Stimulated activated CD8-positive, alpha-beta memory T cell treated with anti-CD3 and anti-CD28 coated beads, Interleukin-7, amount 100 ng/mL, for 1 hour (primary cell): ENCODE measurements around the gene CRYBB3.
A peak's percentile ranks its signal among the peaks of the same experiment; 100 is the strongest.
"Not testable (repeated sequence)": the region's sequence is repeated elsewhere in the genome, so short reads cannot be mapped to it uniquely, and the experiment has no call there.

Experiments used
- DNase-seq, 2 donors: peaks; one replicate each; pipeline ENCODE4 v3.0.0-alpha.2; 2020; ENCODE audit warnings: low read depth in 2 of 2

Gene CRYBB3

DNA sequence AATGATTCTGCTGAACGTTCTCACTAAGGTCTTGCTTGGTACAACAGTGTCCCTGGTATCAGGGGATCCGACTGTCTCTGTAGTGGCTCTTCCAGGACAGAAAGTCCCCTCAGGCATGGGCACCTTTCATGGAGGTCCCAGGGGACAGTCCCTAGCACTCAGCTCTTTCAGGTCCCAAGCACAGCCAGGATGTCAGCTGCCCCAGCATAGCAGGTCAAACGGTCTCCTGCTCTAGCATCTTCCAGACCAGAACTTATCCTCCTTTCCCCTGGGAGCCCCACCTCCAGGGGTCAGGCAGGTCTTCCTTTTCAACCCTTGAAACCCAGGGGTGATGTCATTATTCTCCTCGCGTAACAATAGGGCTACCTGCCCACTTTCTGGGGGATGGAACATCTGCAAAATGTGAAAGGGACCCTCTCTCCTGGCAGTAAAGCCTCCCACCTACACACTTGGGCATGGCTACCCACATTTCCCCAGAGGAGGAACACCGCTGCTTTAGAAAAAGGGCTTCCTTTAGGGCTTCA lies 24.7 kb upstream of the CRYBB3 start:
- DNase-seq = no peak

DNA sequence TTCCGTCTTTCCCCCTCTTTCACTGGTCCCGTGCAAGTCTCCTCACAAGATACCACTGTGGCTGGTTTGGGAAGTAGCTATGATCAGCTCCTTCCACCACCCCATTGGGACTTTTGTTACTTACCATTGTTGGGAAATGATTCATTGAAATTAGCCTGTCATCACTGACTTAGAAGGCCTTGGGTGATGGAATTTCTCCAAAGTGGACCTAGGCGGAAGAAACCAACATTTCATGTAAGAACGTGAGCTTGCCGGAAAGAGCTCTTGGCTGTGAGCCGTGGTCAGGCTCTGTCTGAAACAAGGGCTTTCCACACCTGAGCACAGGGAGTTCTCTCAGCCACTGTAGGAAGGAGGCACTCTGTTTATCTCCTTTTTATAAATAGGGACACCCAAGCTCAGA lies 23.5 kb upstream of the CRYBB3 start:
- no peak for DNase-seq

DNA sequence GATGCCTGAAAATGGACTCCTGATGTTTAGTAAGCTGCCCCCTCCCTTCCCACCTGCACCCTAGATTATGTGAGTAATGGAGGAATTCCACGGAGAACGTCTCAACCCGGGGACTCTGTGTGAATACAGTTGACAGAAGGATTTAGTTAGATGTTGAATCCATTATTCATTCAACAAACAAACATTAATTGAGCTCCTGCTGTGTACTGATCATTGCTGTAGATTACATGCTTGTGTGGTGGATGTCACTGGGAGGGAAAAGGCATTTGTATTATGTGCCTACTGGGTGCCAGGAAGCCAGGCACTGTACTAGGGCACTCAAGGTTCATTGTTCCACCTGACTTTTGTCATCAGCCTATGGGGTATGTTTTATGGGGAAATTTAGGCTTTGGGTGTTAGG lies 22.9 kb upstream of the CRYBB3 start:
- DNase-seq = no peak

DNA sequence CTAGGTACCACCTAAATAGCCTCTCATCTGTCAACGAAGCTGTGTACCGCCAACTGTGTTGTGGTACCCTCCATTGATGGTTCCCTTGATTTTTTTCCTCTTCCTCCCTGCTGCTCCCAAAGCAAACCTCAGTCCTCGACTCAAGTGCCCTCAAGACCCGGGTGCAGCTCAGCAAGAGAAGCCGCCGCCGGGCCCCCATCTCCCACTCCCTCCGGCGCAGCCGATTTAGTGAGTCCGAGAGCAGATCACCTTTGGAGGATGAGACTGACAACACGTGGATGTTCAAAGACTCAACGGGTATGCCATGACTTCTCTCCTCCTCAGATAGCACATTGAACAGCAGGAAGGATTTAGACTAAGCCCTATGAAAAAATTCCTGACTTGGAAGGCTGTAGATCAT lies 22.4 kb upstream of the CRYBB3 start:
- DNase-seq = no peak

DNA sequence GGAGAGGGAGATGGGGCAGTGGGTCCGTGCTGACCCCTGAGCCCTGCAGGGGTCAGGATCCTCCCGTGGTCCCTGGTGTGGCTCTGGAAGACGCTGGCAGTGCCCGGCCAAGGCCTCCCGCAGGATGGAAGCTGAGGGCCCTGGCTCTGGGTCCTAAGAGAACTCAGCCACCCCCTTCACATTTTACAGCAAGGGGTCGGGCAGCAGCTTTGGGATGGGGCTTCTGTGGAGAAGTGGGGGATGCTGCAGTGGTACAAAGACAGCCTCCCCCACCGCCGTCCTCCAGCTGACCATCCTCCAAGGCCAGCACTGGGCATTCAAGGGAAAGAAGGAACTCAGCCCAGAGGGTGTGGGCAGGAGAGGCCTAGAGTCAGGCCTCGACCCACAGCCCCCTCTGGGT lies 21.8 kb upstream of the CRYBB3 start:
- DNase-seq = no peak

DNA sequence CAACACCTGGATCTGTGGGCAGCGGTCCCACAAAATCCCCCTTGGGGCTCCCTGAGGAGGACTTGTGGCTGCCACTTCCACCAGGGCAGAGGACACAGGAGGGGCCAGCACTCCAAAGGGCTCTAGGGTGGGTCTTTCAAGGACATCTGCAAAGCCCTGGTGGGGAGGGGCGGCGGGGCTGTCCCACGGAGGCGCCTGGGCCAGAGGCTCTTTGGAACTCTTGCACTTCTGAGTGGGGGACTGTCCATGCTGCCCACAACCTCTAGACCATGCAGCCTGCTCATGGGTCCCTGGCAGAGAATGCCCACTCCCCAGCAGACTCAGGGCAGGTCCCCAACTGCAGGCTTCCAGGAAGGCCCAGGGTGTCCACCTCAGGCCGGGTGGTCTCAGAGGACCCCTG lies 21.3 kb upstream of the CRYBB3 start:
- not testable (repeated sequence) for DNase-seq

DNA sequence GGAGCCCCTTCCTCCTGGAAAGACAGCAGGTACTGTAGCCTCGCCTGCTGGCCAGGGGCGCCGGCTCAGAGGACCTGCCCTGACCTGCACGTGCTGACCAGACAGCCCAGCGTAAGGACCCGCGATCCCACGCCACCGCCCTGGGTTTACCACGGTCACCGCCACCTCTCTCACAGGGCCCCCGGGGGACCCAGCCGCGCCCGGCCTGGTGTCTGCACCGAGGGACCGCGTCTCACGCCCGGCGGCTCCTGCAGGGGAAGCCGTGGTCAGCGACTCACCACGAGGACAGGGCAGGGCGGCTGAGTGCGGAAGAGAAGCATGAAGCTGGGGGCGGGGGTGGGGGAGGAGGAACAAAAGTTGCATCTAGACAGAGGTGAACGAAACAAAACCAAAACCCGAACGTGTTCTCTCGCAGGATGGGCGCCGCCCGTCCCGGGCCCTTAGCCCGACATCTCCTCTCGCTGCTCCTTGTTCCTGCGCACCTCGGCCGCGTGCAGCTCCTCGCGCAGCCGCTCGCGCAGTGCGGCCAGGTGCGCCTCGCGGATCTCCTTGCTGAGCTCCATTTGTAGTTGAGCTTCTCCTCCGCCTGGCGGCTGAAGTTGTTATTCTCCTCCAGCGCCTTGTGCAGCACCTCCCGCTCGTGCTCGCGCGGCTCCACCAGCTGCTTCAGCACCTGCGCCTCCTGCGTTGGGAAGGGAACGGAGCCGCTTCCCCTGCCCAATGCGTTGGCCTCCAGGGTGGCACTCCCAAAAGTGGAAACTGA lies 20.6 kb upstream of the CRYBB3 start:
- not testable (repeated sequence) for DNase-seq

DNA sequence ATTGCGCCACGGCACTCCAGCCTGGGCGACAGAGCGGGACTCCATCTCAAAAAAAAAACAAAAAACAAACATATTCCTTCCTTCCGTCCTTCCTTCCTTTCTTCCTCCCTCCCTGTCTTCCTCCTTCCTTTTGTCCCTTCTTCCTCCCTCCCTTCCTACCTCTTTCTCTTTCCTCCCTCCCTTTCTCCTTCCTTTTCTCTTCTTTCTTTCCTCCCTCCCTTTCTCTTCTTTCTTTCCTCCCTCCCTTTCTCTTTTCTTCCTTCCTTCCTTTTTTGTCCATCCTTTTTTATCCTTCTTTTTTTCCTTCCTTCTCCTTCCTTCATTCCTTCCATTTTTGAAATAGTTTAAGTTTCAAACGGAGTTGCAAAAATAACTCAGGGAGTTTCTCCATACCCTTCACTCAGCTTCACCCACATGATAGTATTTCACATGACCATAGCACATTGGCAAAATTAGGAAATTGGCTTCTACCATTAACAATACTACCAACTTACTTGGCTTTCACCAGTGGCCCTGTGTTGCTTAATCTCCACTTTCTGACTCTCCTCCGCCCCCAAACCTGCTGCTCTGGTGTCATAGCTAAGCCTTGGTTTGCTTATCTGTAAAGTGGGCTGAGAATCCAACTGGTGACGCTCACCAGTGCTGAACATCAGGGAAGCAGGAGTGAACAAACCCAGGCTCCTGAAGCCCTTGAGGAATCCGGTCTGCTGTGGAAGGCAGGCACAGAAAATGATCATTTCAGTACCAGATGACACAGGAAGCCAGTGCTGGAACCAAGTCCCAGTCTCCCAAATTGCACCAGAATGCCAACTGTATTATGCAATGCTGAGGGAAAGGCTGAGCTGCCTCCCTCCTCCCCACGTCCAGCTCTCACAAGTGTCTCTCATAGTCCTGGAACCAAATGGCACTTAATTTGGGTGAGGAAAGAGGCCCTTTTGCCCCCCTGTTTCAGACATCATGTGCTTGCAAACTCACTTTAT lies 17.2 kb upstream of the CRYBB3 start:
- DNase-seq = no peak

DNA sequence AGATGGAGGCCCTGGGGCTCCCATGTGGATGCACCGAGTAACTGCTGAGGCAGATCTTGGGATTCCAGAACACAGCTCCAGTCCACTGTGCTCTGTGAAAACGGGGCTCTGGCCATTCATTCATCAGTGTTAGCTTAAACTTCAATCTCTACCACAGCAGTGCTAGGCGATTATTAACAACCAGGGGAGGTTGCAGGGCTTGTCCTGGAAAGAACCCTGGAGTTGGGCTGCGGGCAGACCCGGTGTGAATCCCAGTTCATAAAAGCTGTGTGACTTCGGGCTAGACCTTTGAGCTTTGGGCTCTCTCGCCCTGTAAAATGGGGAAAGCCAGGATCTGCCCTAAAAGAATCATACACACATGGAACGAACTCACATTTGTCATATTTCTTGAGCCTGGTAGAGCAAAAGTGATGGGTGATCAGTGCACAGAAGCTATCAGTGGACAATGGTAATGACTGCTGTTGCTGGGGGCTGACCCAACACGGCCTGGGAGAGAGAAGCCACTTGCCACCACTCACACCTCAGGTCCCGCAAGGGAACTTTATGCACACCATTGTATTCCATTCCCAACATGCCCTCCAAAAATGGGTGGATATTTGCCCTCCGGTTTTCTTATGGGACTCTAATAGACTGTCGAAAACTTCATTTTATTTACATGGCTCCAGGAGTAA lies 15.6 kb upstream of the CRYBB3 start:
- DNase-seq = no peak

DNA sequence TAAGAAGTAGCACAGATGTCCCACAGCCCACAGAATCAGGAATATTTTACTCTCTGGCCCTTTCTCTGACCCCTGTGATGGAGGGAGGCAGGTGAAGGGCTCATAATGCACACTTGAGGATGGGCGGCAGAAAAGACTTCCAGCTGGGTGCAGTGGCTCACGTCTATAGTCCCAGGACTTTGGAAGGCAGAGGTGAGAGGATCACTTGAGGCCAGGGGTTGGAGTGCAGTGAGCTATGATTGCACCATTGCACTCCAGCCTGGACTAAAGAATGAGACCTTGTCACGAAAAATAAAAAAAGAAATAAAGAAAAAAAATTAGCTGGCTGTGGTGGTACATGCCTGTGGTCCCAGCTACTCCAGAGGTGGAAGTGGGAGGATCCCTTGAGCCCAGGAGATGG lies 13.5 kb upstream of the CRYBB3 start:
- DNase-seq = no peak

DNA sequence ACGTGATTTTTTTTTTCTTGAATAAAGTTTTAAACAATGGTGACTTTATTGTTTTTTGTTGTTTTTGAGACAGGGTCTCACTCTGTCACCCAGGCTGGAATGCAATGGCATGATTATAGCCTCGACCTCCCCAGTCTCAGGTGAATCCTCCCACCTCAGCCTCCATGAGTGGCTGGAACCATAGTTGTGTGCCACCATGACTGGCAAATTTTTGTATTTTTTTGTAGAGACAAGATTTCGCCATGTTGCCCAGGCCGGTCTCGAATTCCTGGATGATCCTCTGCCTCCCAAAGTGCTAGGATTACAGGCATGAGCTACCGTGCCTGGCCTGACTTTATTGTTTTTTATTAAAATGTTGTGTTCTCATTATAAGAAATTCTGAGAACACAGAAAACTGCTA lies 12.2 kb upstream of the CRYBB3 start:
- no peak for DNase-seq

DNA sequence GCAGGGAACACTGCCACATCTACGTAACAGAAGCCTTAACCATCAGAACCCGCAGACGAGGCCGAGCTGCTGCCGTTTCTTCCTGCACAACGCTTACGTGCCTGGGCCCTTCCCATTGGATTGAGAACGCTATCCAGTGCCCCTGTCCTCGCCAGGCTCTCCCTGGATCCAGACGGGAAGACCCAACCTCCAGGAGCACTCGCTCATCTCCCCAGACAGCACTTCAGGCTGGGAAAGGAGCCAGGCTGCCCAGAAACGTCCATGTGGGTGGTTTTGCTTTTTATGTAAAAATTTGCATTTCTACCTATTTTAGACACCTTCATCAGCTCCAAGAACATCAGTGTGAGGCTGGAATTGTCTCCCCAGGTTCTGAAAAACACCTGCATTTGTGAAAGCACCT lies 7.3 kb upstream of the CRYBB3 start:
- no peak for DNase-seq

DNA sequence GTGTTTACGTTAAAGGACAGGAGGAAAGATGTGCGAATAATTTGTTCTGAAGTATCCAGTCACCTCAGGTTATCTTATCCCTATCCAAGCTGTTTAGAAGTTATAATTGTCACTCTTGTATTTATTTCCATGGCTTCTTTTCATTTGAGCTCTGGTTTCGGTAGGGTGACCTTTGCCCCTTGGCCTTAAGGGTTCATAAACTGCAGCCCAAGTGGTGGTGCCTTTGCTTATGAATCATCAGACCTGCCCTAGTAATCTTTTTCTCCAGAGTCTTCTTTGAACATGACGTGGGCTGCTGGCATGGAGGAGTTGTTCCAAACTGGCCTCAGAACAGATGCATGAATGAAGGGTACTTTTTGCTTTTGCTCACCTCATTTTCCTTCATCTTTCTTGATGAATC lies 6.5 kb upstream of the CRYBB3 start:
- no peak for DNase-seq

DNA sequence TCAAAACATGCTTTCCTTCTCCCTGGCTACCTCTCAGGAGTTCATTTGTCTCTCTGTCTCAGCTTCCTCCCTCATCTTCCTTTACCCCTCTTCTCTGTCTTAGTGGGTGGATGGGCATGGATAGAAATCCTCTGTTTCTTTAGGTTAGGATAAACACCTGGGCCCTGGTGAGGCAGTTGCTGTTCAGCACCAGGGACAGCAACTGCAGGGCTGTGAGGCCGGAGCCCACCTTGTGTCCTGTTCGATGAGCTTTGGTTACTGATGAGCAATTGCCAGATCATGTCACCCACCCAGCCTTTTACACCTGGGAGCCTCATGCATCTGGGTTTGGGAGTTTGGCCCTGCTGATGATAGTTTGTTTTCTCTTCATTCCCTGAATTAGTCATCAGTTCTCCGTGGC lies 6.1 kb upstream of the CRYBB3 start:
- no peak for DNase-seq

DNA sequence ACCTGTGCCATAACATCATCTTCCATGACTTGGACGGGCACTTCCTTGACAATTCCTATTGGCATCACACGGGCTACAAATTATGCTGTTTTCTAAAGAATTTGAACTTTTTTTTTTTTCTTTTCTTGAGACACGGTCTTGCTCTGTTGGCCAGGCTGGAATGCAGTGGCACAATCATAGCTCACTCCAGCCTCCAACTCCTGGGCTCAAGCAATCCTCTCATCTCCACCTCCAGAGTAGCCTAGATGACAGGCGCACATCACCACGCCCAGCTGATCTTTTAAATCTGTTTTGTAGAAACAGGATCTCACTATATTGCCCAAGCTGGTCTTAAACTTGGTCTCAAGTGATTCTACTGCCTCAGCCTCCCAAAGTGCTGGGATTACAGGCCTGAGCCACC lies 3.3 kb upstream of the CRYBB3 start:
- DNase-seq = no peak

DNA sequence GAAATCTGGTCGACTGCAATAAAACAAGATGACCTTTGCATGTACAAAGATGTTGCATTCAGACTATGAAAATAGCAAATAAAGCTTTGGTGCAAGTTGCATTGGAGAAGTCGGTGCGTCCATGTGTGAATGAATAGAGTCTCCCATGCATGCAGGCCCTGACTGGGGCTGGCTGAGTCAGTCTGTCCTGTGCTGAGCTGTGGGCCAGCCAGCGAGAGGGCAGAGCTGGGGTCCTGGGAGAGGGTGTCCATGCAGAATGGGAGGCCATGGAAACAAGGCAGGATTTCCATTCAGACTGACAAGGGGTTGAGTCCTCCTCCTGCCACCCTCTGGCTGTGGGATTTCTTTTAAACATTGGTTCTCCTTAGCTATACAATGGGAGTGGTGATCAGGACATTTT lies 2.3 kb upstream of the CRYBB3 start:
- no peak for DNase-seq

DNA sequence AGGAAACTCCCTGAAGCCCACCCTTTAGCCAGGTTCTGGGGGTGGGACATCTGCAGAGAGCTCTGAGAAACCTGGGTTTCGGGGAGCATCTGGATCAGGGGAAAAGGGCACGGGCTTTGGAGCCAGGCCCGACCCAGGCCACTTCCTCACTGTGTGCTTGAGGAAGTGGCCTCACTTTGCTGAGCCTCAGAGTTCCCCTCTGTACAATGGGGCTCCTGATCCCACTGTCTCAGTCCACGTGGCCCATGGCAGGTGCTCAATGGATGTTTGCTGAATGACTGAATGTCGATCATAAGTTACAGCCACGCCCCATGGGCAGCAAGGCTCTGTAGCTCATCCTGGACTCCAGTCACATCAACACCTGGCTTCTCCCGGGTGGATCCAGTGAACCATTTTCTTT lies 1.3 kb downstream of the CRYBB3 start:
- no peak for DNase-seq

DNA sequence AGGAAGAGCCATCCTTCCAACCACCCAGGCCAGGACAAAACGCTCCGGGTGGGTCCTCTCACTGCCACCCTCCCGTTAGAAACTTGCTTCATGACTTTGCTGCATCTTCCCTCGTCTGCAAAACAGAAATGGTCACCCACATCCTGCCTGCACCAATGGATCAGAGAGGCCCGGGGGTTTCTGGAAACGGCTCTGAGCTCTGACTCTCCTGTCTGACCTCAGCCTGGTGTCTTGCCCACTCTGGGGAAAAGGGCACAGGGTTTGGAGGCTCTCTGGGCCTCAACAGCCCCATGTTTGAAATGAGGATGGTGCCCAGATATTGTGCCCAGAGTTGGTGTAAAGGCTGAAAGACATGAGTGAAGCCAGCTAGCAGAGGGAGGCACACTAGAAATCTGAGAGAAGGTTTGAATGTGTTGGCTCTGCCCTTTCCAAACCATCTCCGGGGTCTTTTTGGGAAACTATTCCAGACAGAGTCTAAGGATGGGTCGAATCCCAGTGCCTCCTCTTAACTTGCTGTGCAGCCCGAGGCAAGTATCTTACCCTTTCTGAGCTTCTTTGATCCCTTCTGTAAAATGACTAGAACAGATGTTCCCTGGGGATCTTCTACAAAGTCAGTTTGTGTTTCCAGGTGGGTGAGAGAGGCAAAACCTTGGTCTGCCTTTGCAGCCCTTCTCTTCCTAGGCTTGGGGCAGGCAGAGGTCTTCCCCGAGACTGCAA lies 2.1 kb downstream of the CRYBB3 start:
- no peak for DNase-seq

DNA sequence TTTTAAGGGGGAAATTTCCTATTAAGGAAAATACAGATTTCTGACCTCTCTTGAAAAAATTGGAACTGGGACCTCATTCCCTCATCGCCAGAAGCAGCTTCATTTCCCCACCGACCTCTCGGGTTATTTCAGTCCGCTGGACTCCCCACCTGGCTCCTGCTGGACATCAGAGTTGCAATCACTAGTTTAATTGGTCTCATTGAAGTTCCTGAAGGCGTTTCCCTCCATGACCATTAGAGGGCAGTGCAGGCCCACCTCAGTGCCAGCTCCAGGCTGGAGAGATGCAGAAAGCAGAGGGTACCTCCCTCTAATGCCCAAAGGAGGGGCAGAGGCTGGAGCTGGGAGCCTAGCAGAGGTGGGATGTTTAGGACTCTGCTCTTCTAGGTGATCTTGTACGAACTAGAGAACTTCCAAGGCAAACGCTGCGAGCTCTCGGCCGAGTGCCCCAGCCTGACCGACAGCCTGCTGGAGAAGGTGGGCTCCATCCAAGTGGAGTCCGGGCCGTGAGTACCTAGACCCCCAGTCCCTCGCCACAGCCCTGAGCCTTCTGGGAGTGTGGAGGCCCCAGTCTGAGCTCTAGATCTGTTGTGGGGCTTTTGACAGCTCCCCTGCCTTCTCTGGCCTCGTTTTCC lies 2.7 kb downstream of the CRYBB3 start:
- peak; percentile 15 to 18 for DNase-seq

DNA sequence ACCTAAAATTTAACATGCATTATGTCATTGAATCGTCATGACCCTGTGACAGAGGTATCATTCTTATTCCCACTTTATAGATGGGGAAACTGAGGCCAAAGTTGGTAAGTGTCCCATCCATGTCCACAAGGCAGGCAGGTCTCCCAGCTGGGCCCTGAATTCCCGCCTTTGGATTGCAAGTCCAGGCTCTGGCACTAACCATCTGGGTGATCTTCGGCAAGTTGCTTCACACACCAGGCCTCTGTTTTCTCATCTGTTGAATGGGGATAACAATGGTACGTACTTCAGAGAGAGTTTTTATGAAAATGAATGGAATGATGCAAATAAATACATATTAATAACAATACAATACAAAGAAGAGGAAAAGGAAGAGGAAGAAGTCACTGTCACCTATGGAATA lies 3.4 kb downstream of the CRYBB3 start:
- no peak for DNase-seq

DNA sequence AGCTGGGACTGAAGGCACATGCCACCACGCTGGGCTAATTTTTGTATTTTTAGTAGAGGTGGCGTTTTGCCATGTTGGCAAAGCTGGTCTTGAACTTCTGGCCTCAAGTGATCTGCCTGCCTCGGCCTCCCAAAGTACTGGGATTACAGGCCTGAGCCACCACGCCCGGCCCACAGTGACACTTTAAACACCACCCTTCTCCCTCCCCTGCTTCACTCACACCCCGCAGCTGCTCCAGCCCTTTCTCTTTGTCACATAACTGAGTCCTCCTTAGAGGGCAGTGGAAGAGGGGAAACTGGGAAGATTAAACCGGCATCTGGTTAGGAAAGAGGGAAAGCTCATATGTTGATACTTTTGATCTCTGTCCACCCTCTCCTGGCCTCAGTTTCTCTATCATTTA lies 4.9 kb downstream of the CRYBB3 start:
- not testable (repeated sequence) for DNase-seq
